ENCODE results near the gene MAP3K20. TPM values are rescaled to one million over a fixed set of nuclear protein-coding genes. Genes with fewer than 3 reads are reported as not detected.
"Not testable (repeated sequence)": the region's sequence is repeated elsewhere in the genome, so short reads cannot be mapped to it uniquely, and the experiment has no call there.

The MAP3K20 gene
- total RNA-seq, 1 experiment from 2014 or later, result 29.8 TPM

GRCh38 chr2:173122936-173123335 is 47.3 kb downstream of the MAP3K20 start:
- no peak for DNase-seq (ENCODE audit: low spot score)

GRCh38 chr2:173124441-173124840 is 48.8 kb downstream of the MAP3K20 start:
- DNase-seq (ENCODE audit: low spot score), result no peak

GRCh38 chr2:173126819-173127218 is 51.2 kb downstream of the MAP3K20 start:
- peak; percentile 59 for DNase-seq (ENCODE audit: low spot score)

GRCh38 chr2:173128132-173128531 is 52.5 kb downstream of the MAP3K20 start:
- not testable (repeated sequence) for DNase-seq (ENCODE audit: low spot score)

DNA sequence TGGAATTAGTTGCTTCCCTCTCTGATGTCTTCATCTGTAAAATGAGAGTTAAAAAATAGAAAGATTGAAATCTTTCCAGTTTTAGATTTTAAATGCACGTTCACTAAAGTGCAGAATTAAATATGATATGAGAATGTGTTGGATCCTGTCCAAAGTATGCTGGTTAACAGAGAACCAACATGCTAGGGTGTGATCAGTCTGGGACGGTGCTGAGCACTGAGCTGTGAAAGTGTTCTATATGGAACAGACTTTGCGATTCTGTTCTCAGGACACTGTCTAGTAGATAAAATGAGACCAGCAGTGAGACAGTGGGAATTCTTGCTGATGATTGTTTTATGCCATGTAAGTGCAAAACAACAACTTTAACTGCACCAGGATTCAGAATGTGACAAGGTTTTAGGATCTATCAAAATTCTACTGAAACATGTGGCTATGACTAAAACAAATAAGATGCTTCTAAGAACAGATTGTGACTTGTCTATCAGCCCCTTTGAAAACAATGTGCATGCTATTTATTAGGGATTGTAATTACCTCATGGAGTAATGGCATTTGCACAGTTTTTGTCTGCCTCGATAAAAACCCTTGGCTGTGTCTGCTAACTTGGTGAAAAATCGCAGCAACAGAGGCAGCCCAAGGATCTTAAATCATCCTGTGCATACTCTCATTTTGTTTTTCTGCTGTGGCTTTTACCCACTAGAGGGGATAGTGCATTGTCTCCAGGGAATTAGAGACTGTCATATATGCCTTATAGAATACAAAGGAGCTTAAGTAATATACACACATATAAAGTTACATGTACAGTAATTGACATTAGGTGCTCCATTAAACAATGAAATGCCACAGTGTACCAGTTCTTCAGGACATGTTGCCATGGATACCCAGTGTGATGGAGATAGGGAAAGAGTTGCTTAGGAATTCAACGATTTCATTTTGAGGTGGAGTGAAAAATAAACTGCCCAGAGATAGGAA is 55.1 kb downstream of the MAP3K20 start:
- no peak for DNase-seq (ENCODE audit: low spot score)

- DNase-seq (ENCODE audit: low spot score), result no peak
Observed at GRCh38 chr2:173132531-173132930, 56.9 kb downstream of the MAP3K20 start.

DNA sequence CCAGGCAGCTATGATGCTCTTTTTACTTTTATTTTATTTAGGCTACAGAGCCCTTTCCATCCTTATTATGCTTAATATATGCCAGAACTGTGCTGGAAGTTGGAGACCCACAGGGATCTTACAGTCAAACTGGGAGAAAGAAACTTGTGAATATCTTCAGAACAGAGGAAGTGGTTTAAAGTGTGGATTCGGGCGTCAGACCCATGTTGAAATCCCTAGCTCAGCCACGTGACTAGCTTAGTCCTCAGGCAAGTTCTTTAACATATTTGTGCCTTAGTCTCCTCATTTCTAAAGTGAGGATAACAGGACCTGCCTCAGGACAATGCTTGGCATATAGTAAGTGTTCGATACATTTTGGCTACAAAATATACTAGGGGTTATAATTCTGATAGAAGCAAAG is 59.1 kb downstream of the MAP3K20 start:
- DNase-seq (ENCODE audit: low spot score), result peak; percentile 38

GRCh38 chr2:173136067-173136466 is 60.4 kb downstream of the MAP3K20 start:
- no peak for DNase-seq (ENCODE audit: low spot score)

DNA sequence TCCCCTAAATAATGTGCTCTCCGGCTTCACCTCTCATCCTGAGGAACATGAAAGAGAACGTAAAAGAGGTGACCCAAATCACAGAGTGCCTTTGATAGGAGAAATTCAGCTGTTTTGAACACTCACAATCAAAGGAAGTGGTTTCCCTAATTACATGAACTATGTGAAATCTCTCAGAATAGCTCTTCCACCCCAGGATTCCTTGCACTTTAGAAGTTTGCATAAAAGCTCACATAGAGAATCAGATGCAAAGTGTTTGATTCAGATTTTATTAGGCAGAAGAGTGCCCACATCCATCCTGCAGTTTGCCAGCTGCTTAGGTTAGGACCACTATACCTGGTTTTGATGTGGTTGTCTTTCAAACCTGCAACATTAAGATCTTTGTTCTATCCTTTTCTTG is 61.0 kb downstream of the MAP3K20 start:
- no peak for DNase-seq (ENCODE audit: low spot score)

DNA sequence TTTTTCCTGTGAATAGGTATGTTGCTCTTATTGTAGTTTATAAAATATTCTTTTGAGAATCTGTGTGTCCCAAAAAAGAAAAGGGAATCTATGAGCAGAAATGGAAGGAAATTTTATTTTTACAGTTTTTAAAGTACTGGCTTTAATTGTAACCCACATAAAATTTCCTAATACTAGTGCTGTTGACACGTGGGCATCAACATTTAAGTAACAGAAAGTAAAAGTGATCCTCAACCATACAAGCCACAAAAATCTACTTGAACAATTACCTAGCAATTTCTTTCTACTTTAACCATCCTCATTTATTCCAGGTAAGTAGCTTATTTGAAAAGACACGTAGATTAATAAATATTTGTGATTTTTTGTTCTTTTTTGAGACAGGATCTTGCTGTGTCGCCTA is 62.0 kb downstream of the MAP3K20 start:
- DNase-seq (ENCODE audit: low spot score), result no peak

DNA sequence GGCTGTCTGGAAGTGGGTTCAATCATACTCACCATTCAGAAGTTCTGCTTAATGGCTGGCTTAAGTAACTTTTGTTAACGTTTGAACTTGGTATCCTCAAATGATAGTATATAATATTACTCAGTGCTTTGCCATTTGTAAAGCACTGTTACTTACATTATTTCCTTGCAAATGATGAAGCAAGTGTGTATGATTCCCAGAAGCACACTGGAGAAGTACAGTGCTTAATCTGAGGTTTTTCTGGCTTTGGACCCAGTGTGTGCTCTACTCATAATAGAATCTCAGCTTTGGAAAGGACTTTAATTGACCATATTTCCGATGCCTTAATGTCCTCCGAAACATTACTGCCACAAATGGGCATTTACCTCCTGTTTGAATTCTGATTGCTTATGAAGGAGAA is 63.3 kb downstream of the MAP3K20 start:
- DNase-seq (ENCODE audit: low spot score), result no peak

GRCh38 chr2:173141666-173142065 is 66.0 kb downstream of the MAP3K20 start:
- DNase-seq (ENCODE audit: low spot score), result no peak

- DNase-seq (ENCODE audit: low spot score), result no peak
Observed at GRCh38 chr2:173145454-173145853, 69.8 kb downstream of the MAP3K20 start.

GRCh38 chr2:173146590-173146989 is 70.9 kb downstream of the MAP3K20 start:
- no peak for DNase-seq (ENCODE audit: low spot score)

- peak; percentile 18 for DNase-seq (ENCODE audit: low spot score)
Observed at GRCh38 chr2:173148520-173148919, 72.9 kb downstream of the MAP3K20 start.

DNA sequence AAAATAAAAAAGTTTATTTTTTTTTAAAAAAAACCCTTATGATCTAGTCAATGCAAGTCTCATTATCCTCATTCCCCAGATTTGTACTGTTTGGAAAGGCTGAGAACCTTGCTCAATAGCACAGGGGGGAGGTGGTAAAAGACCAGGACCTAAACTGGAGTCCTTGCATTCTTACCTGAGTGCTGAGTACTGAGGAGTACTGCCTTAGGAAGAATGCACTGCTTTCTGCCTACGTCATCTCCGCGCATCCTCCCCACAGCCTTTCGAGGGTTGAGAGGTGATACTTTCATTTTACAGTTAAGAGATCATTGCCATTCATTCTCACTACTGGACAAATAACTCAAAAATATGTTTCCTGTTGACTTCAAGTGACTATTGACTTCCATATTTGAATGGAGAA is 73.8 kb downstream of the MAP3K20 start:
- DNase-seq (ENCODE audit: low spot score), result no peak

GRCh38 chr2:173150087-173150486 is 74.4 kb downstream of the MAP3K20 start:
- DNase-seq (ENCODE audit: low spot score), result no peak

- no peak for DNase-seq (ENCODE audit: low spot score)
Observed at GRCh38 chr2:173150963-173151362, 75.3 kb downstream of the MAP3K20 start.

DNA sequence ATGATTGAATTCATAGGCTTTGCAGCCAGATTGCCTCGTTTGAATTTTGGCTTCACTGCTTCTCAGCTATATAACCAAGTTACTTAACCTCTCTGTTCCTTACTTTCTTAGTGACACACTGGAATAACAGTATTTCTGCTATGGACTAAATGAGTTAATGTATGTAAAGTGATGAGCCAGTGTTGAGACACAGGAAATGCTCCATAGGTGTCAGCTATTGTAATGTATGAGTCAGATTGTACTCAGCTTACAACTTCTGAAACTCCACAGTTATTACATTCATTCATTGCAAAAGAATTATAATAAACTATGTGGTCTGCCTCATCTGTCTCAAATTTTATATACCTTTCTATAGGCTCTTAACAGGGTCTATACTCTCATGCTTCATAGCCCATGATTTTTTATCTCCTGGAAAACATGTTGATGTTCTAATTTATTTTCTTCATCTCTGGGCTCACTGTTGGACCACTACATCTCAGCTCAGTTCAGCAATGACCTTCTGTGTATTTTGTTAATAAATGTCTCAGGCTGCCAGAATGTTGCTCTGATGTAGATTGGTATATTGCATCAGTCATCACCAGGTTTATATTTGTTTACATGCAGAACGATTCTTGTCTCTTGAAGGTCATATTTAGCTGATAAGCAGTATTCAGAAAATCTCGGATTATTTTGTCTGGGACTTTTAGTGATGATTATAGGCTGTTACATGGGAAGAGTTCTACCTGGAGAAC is 76.2 kb downstream of the MAP3K20 start:
- DNase-seq (ENCODE audit: low spot score), result no peak

- DNase-seq (ENCODE audit: low spot score), result no peak
Observed at GRCh38 chr2:173153301-173153885, 77.7 kb downstream of the MAP3K20 start.

DNA sequence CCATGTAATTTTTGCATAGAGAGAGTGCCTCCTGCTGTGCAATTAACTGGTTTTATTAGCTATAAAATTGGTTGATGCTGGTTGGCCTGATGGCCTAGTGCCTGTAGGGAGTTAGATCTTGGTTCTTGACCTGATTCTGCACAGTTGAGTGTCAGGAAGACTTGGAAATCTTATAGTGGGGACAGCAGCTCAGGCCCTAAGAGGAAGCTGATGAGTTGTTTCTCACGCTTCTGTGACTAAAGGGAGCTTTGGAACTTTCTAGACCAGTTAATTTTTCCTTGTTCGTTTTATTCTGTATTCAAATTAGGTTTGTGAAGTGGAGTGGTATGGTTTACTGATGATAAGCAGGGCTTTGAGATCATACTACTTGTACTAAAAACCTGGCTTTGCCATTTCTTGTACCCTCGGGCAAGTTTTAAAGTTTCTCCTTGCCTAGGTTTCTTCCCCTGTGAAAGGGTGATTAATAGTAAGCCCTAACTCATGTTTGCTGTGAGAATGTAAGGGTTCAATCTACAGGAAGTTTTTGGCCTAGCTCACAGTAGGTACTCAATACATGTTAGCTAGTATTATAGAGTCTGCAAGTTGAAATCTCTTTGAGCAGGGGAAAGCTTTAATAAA is 82.1 kb downstream of the MAP3K20 start:
- DNase-seq (ENCODE audit: low spot score), result no peak
